DOHH2 (cell line): Measurements from ENCODE around the gene TFF1.
A peak's percentile ranks its signal among the peaks of the same experiment; 100 is the strongest.

Experiments used
- H3F3A ChIP-seq: fragments of 200-600 bp; sonication (generic), shearing (Covaris generic); 2 replicates; pipeline ENCODE4 v1.6.0; 2016; ENCODE audit warnings: antibody characterized with exemption, mild to moderate bottlenecking; ENCODE audit not compliant: control insufficient read depth, insufficient read depth
- H3K27ac ChIP-seq: fragments of 200-600 bp; sonication (generic); 2 replicates; pipeline ENCODE4 v1.5.1; 2014; ENCODE audit warnings: low read depth, mild to moderate bottlenecking, low read length, moderate library complexity
- H3K27me3 ChIP-seq: fragments of 200-600 bp; sonication (generic); 2 replicates; pipeline ENCODE4 v1.6.1; 2014; ENCODE audit warnings: mild to moderate bottlenecking, low read length, mixed read lengths; ENCODE audit not compliant: control insufficient read depth
- H3K36me3 ChIP-seq: fragments of 200-600 bp; sonication (generic); 2 replicates; pipeline ENCODE4 v1.6.1; 2014; ENCODE audit warnings: mild to moderate bottlenecking, low read length, moderate library complexity, mixed read lengths; ENCODE audit not compliant: control insufficient read depth
- H3K4me1 ChIP-seq: fragments of 200-600 bp; sonication (generic); 2 replicates; pipeline ENCODE4 v1.6.1; 2014; ENCODE audit warnings: mild to moderate bottlenecking, low read length, mixed read lengths; ENCODE audit not compliant: control insufficient read depth
- H3K4me2 ChIP-seq: fragments of 200-600 bp; sonication (generic); 2 replicates; pipeline ENCODE4 v1.6.0; 2014; ENCODE audit warnings: mild to moderate bottlenecking, low read length, moderate library complexity
- H3K4me3 ChIP-seq: fragments of 200-600 bp; sonication (generic); 2 replicates; pipeline ENCODE4 v1.5.1; 2014; ENCODE audit warnings: mild to moderate bottlenecking, low read length, mixed read lengths
- H3K79me2 ChIP-seq: fragments of 200-600 bp; sonication (generic); 2 replicates; pipeline ENCODE4 v1.6.1; 2014; ENCODE audit warnings: mild to moderate bottlenecking, low read length, mixed read lengths; ENCODE audit not compliant: control insufficient read depth
- H3K9me2 ChIP-seq: fragments of 200-600 bp; sonication (generic); replicated peaks from 2 replicates; pipeline ENCODE4 v1.6.1; 2014; ENCODE audit warnings: mild to moderate bottlenecking, low read length, mixed read lengths; ENCODE audit not compliant: control insufficient read depth
- H3K9me3 ChIP-seq: fragments of 200-600 bp; sonication (generic); 2 replicates; pipeline ENCODE4 v1.6.1; 2014; ENCODE audit warnings: antibody characterized with exemption, low read length, mixed read lengths; ENCODE audit not compliant: control insufficient read depth, insufficient read depth
- H4K20me1 ChIP-seq: fragments of 200-600 bp; sonication (generic); 2 replicates; pipeline ENCODE4 v1.6.0; 2014; ENCODE audit warnings: low read depth, mild to moderate bottlenecking, antibody characterized with exemption, low read length, moderate library complexity; ENCODE audit not compliant: control insufficient read depth, insufficient read depth
- CTCF ChIP-seq: fragments of 200-600 bp; sonication (generic); IDR thresholded peaks from one replicate; pipeline ENCODE4 v1.5.1; 2014; ENCODE audit warnings: antibody characterized with exemption, mild to moderate bottlenecking, low read depth, low read length; ENCODE audit not compliant: poor library complexity, severe bottlenecking
- EZH2phosphoT487 ChIP-seq: fragments of 200-600 bp; sonication (generic); IDR thresholded peaks from 2 replicates; pipeline ENCODE4 v1.6.1; 2017; ENCODE audit warnings: borderline replicate concordance, mild to moderate bottlenecking, antibody characterized with exemption, low read length, moderate library complexity, mixed read lengths

The TFF1 gene

GRCh38 chr21:42383331-42383730, 17.0 kb upstream of the TFF1 start:
- H3K4me3 ChIP-seq = no peak overlapping the region
- H3K27ac ChIP-seq = no peak overlapping the region
- TF ChIP-seq EZH2phosphoT487 (no peak), CTCF (no peak)
- H4K20me1 ChIP-seq = no peaks in the 10 kb centered on the region
- H3K4me1 ChIP-seq = peaks cover 23% of the 10 kb centered on the region
- H3K79me2 ChIP-seq = no peaks in the 10 kb centered on the region
- no peak overlapping the region for H3K4me2 ChIP-seq
- no peaks in the 10 kb centered on the region for H3K9me3 ChIP-seq
- H3K27me3 ChIP-seq = peaks cover 18% of the 10 kb centered on the region; the same call in 1 of the 2 replicates
- H3F3A ChIP-seq = no peaks in the 10 kb centered on the region
- no peaks in the 10 kb centered on the region for H3K36me3 ChIP-seq
- no peaks in the 10 kb centered on the region for H3K9me2 ChIP-seq

DNA sequence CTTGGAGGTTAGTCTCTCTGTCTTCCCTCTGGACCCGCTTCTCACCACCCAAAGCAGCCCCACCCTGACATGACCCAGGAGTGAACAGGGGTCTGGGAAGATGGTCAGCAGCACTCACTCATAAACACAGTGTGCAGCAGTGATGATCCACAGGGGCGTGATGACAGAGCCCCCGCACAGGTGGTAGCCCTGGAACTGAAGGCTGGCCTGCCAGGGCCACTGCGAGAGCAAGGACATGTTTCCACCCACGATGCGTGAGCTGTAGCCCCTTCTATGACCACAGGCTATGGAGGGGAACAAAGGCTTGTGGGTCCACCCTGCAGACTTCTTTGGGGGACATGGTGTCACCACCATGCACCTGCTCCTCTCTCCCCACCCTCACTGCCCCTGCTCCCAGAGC, 16.6 kb upstream of the TFF1 start:
- Histone ChIP-seq H3K27me3 (peaks cover 18% of the 10 kb centered on the region; the same call in 1 of the 2 replicates), H3K36me3 (no peaks in the 10 kb centered on the region), H4K20me1 (no peaks in the 10 kb centered on the region), H3K9me3 (no peaks in the 10 kb centered on the region), H3K9me2 (no peaks in the 10 kb centered on the region), H3K79me2 (no peaks in the 10 kb centered on the region), H3K4me3 (no peak overlapping the region), H3K4me1 (peaks cover 23% of the 10 kb centered on the region), H3F3A (no peaks in the 10 kb centered on the region), H3K27ac (no peak overlapping the region), H3K4me2 (no peak overlapping the region)
- TF ChIP-seq CTCF (no peak), EZH2phosphoT487 (no peak)

GRCh38 chr21:42381347-42381984, 15.1 kb upstream of the TFF1 start:
- no peaks in the 10 kb centered on the region for H3K9me3 ChIP-seq
- H3K4me2 ChIP-seq = no peak overlapping the region
- TF ChIP-seq EZH2phosphoT487 = no peak
- peak; percentile 92 for TF ChIP-seq CTCF
- no peak overlapping the region for H3K4me3 ChIP-seq
- no peaks in the 10 kb centered on the region for H3K9me2 ChIP-seq
- no peaks in the 10 kb centered on the region for H4K20me1 ChIP-seq
- H3F3A ChIP-seq = no peaks in the 10 kb centered on the region
- H3K27me3 ChIP-seq = peaks cover 13% of the 10 kb centered on the region; the same call in 1 of the 2 replicates
- no peak overlapping the region for H3K27ac ChIP-seq
- H3K36me3 ChIP-seq = no peaks in the 10 kb centered on the region
- no peaks in the 10 kb centered on the region for H3K79me2 ChIP-seq
- H3K4me1 ChIP-seq = peaks cover 23% of the 10 kb centered on the region
